GM21737 (cell line): ENCODE results near the gene EEFSEC.

Experiments
- ATAC-seq: cut with Tn5 transposase; IDR thresholded peaks from one replicate; pipeline ENCODE4 v1.9.1; 2021; ENCODE audit warnings: mild to moderate bottlenecking, moderate library complexity; ENCODE audit not compliant: unreplicated experiment

The EEFSEC gene

GRCh38 chr3:128180436-128180835, 27.2 kb downstream of the EEFSEC start:
- no peak for ATAC-seq

- ATAC-seq, result no peak
Measured at GRCh38 chr3:128180913-128181312, 27.6 kb downstream of the EEFSEC start.

- no peak for ATAC-seq
Measured at GRCh38 chr3:128182656-128183055, 29.4 kb downstream of the EEFSEC start.

- ATAC-seq, result no peak
Measured at GRCh38 chr3:128185630-128186447, 32.6 kb downstream of the EEFSEC start.

- ATAC-seq, result no peak
Measured at GRCh38 chr3:128187495-128187894, 34.2 kb downstream of the EEFSEC start.

- no peak for ATAC-seq
Measured at GRCh38 chr3:128188326-128188725, 35.0 kb downstream of the EEFSEC start.

GRCh38 chr3:128188956-128189355, 35.7 kb downstream of the EEFSEC start:
- ATAC-seq, result no peak

GRCh38 chr3:128190501-128190900, 37.2 kb downstream of the EEFSEC start:
- no peak for ATAC-seq

GRCh38 chr3:128192131-128192530, 38.9 kb downstream of the EEFSEC start:
- no peak for ATAC-seq

- ATAC-seq, result no peak
Measured at GRCh38 chr3:128193168-128193567, 39.9 kb downstream of the EEFSEC start.

- ATAC-seq, result no peak
Measured at GRCh38 chr3:128194843-128195242, 41.6 kb downstream of the EEFSEC start.

GRCh38 chr3:128195369-128195768, 42.1 kb downstream of the EEFSEC start:
- no peak for ATAC-seq

- ATAC-seq, result no peak
Measured at GRCh38 chr3:128195802-128196201, 42.5 kb downstream of the EEFSEC start.

- ATAC-seq, result no peak
Measured at GRCh38 chr3:128196647-128197046, 43.4 kb downstream of the EEFSEC start.

- no peak for ATAC-seq
Measured at GRCh38 chr3:128197855-128198254, 44.6 kb downstream of the EEFSEC start.

- no peak for ATAC-seq
Measured at GRCh38 chr3:128198313-128198712, 45.0 kb downstream of the EEFSEC start.

- no peak for ATAC-seq
Measured at GRCh38 chr3:128199110-128199509, 45.8 kb downstream of the EEFSEC start.

- ATAC-seq, result no peak
Measured at GRCh38 chr3:128201158-128201755, 48.0 kb downstream of the EEFSEC start.

- ATAC-seq, result no peak
Measured at GRCh38 chr3:128203169-128203568, 49.9 kb downstream of the EEFSEC start.

GRCh38 chr3:128205558-128206145, 52.4 kb downstream of the EEFSEC start:
- no peak for ATAC-seq

GRCh38 chr3:128207951-128208350, 54.7 kb downstream of the EEFSEC start:
- ATAC-seq, result no peak

GRCh38 chr3:128210711-128211110, 57.4 kb downstream of the EEFSEC start:
- no peak for ATAC-seq
